GM21367 (cell line): ENCODE measurements around the gene TRPM3.

Source experiments
- ATAC-seq: cut with Tn5 transposase; IDR thresholded peaks from one replicate; pipeline ENCODE4 v1.9.1; 2021; ENCODE audit not compliant: unreplicated experiment

Gene TRPM3

GRCh38 chr9:70852711-70853240 is 268.6 kb downstream of the TRPM3 start:
- no peak for ATAC-seq

DNA sequence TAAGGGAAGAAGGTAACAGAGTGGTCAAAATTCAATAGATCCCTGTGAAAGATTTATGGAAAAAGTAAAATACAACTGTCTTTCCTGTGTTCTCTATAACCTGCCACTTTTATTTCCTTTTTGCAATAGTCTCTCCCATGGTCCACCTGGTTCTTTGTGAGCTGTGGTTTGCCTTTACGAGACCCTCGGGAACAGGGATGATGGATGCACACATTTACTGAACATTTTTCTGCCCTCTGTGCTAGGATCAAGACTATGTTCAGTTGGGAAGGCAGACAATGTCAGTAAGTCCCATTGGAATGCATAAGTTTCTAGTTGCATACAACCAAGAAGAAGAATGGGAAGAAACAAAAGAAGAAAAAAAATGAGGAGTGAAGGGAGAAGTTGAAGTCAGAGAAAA is 281.2 kb downstream of the TRPM3 start:
- ATAC-seq, result no peak

- ATAC-seq, result no peak
Observed at GRCh38 chr9:70835323-70835722, 286.1 kb downstream of the TRPM3 start.

GRCh38 chr9:70832492-70832891 is 288.9 kb downstream of the TRPM3 start:
- ATAC-seq, result no peak

- ATAC-seq, result no peak
Observed at GRCh38 chr9:70830618-70831017, 290.8 kb downstream of the TRPM3 start.

DNA sequence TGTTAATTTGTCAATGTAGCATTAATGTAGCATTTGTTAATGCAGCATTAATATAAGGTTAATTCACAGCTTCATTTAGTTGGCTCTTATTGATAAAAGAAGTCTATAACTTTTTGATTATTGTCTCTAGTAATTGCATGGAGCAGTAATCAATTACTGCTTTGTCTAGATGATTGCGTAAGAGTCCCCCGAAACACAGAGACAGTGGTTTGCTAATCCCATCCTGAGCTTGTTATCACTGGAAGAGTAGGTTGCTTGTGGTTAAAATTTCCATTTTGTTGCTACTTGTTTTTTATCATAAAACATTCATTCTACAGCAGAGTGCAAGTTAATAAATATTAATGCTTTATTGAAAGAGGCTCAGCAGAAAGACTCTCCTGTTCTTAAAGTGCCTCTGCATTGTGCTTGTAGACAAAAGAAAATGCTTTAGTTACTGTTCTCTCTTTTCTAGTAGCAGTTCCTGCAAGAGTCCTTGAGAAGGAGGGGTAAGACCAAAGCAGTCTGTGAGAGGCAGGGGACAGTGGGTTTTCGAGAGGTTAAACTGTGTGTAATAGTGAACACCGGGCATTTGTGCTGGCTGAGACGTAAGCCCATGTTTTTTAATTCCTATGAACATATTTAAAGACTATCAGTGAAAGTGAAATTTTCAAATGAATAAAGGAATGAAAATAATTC is 291.7 kb downstream of the TRPM3 start:
- no peak for ATAC-seq

DNA sequence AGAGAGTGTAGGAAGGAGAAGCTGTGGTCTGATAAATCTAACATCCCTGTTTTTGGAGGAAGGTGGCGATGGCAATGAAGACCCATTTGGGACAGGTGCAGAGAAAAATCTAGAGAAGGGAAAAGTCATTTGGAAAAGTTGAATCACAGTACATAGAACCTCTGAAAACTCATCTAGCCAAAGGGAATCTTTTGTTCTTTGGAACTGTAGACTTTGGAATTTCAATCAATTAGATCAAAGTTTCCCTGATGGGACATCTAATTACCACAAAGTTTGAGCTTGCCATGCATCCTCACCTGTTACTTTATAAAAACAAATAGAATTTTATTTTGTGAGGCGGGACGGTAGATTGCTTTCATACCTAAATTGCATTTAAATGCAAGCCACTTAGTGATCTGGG is 294.9 kb downstream of the TRPM3 start:
- no peak for ATAC-seq

GRCh38 chr9:70823284-70823683 is 298.1 kb downstream of the TRPM3 start:
- no peak for ATAC-seq

- ATAC-seq, result no peak
Observed at GRCh38 chr9:70817311-70817710, 304.1 kb downstream of the TRPM3 start.

DNA sequence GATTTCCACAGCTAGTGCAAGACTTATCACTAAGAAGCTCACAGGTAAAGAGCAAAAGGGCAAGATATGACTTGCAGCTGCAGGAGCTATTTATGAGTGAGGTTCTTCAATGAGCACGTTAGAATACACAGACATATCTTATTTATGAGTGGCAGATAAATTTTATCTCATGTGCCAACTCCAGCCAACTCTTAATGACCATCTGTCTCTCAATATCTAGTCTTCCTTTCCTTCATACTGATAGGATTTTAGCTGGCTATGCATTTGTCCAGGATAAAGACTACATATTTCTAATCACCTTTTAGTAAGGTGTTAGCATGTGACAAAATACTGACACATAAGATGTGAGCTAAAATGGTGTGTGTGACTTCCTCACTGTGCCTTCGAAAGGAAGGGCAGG is 304.5 kb downstream of the TRPM3 start:
- ATAC-seq, result no peak

GRCh38 chr9:70816316-70816715 is 305.1 kb downstream of the TRPM3 start:
- ATAC-seq, result no peak

- ATAC-seq, result no peak
Observed at GRCh38 chr9:70814597-70814996, 306.8 kb downstream of the TRPM3 start.

DNA sequence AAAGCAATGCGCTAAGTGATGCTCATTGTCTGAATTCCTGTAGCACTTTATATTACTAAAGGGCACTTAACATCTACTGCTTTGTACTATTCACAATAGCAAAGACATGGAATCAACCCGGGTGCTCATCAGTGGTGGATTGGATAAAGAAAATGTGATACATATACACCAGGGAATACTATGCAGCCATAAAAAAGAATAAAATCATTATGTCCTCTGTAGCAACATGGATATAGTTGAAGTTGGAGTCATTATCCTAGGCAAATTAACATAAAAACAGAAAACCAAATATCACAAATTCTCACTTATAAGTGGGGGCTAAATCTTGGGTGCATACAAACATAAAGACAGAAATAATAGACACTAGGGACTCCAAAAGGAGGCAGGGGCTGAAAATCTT is 308.3 kb downstream of the TRPM3 start:
- no peak for ATAC-seq

DNA sequence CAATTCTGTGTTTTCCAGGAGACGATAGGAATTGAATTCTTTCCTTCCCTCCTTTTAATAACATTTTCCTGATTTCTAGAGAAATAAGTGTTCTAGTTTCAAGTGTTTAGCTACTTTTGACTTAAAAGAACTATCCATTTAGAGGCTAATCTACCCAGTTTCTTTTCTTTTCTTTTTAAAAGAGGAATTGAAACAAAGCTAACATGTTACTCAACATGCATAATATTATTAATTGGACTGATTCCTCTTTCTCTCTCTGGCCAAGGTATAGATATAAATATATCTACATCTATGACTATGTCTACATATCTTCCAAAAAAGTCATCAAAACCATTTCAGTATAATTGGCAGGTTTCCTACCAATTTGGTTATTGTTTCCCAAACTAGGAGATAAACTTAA is 309.8 kb downstream of the TRPM3 start:
- peak; percentile 74 for ATAC-seq

- no peak for ATAC-seq
Observed at GRCh38 chr9:70806875-70807274, 314.5 kb downstream of the TRPM3 start.

GRCh38 chr9:70805949-70806348 is 315.5 kb downstream of the TRPM3 start:
- ATAC-seq, result no peak

DNA sequence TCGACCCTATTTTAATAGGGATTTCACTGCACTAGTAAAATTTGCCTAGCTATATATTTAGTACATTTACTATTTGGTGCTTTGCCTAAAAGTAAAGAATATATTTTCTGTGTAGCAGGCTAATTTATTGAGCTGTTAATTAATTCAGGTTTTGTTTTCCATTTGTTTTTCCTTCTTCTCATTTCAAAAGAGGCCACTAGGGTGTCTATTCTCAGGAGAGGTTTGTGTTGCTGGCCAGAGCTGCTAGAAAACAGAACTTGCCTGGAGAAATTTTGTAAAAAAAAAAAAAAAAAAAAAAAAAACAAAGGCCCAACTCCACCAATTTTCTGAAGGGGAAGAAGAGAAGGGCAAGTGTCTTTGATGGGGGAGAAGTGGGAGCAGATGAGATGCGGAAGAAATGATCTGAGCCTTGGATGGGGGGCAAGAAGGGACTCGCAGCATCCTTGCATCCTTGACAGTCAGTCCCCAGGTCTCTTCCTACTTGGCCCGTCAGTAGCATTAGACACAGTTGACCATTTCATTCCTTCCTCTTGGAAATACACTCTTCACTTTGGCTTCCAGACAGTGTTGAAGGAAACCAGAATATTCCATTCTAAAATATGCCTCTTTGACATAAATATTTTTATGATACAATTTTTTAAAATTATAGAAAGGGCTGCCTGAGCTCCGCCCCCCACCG is 318.5 kb downstream of the TRPM3 start:
- no peak for ATAC-seq

DNA sequence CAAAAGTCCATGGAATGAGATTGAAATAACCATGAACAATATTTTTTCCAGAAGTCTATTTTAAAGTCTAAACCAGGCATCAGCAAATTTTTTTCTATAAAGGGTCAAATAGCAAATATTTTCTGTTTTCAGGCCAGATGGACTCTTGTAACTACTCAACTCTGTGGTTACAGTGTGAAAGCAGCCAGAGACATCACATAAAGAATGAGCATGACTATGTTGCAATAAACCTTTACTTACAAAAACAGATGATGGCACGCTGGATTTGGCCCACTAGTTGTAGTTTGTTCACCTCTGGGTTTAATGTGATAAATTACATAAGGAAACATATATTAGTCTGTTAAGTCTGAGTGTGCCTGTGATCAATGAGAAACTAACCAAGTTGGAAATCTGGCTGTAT is 319.2 kb downstream of the TRPM3 start:
- no peak for ATAC-seq

DNA sequence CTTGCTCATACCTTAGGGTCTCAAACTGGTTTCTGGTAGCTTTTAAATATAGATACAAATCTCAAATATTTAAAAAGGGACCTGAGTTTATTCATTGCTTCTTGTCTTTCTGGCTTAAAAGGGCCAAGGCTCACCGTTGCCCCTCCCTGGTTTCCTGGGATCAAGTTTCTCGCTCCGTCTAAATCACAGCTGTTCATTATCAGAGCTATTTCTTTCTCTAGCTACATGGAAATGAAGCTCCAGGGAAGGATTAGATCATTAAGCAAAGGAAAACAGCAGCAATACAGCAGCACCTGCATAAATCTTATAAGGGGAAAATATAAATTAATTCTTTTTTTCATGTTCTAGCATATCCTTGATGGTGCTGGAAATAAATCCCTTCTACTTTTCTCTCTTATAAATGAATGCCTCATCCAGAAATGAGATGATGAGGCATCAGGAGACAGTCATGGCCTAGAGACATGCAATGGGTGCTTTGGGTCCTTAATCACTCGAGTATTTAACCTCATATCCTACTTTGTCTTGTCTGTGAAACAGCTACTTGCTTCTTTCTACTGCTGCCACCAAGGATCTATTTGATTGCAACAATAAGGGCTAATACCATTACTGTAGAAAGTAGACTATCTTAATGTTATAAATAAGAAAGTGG is 320.1 kb downstream of the TRPM3 start:
- no peak for ATAC-seq

GRCh38 chr9:70798018-70798417 is 323.4 kb downstream of the TRPM3 start:
- no peak for ATAC-seq

GRCh38 chr9:70795841-70796240 is 325.6 kb downstream of the TRPM3 start:
- no peak for ATAC-seq

GRCh38 chr9:70792796-70793195 is 328.6 kb downstream of the TRPM3 start:
- no peak for ATAC-seq
